Activated CD4-positive, alpha-beta T cell treated with anti-CD3 and anti-CD28 coated beads for 24 hours (primary cell): ENCODE measurements around the gene KDM5B.

Experiments used
- DNase-seq, 2 donors: peaks; one replicate each; pipeline ENCODE4 v3.0.0-alpha.2; 2020; ENCODE audit warnings: low read depth in 2 of 2

The KDM5B gene

GRCh38 chr1:202685641-202686040 lies 122.6 kb downstream of the KDM5B start:
- DNase-seq: no peak

GRCh38 chr1:202684716-202685115 lies 123.5 kb downstream of the KDM5B start:
- DNase-seq: no peak

DNA sequence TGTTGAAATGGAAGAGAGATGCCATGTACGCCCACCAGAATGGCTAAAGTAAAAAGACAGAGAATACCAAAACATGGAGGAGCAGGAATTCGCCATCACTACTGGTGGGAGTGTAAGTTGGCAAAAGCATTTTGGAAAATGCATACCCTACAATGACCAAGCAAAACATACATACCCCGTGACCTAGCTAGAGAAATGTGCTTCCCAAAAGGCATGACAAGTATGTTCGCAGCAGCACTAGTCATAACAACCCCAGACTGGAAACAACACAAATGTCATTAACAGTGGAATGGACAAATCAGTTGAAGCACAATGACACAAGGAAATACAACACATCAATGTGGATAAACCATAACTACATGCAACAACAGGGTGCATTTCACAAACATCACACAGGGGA lies 125.2 kb downstream of the KDM5B start:
- no peak for DNase-seq

DNA sequence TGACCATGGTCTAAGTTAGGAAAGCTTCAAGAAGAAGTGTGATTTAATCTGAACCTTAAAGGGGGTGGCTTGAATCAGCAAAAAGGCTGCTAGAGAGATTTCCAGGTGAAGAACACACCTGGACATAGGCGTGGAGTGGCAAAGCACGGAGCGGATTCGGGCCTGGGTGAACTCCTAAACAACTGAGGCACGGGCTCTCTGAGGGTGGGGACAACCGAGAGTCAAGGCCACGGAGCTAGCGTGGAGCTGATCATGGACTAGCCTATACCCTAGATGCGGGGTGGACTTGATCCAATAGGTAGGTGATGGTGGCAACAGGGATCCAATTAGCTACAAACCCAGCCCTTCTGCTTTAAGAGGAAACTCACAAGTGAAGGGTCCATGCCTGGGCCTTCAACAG lies 125.7 kb downstream of the KDM5B start:
- no peak for DNase-seq

- no peak for DNase-seq
Observed at GRCh38 chr1:202681736-202682420, 126.3 kb downstream of the KDM5B start.

GRCh38 chr1:202680586-202681352 lies 127.5 kb downstream of the KDM5B start:
- no peak for DNase-seq

DNA sequence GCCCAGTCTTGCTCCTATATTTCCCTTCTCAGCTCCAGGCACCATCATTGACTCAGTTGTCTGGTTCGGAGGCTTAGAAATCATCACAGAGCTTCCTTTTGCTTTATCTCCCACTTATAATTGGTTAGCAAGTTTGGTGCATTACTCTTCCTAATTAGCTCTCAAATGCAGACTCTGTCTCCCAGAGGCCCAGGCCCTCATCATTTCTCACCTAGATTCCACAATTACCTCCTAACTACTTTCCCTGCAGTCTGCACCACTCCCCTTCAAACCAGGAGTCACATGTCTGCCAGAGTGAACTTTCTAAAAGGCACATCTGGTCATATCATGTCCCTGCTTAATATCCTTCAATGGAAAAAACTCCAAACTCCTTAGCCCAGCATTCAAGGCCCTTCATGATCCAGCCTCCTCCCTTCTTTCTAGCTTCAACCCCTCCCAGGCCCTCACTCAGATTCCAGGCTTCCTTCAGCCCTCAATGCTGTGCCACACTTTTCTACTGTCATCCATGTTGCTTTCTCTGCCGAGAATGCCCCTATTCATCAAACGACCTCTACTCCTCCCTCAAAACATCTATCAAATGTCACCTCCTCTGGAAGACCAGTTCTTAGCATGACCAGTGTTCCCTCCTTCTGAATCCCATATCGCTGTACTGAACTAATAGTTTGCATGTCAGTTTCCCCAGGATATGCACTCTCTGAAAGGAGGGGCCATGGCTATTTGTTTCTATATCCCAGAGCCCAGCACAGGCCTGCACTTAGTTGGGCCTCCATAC lies 128.6 kb downstream of the KDM5B start:
- DNase-seq: no peak

DNA sequence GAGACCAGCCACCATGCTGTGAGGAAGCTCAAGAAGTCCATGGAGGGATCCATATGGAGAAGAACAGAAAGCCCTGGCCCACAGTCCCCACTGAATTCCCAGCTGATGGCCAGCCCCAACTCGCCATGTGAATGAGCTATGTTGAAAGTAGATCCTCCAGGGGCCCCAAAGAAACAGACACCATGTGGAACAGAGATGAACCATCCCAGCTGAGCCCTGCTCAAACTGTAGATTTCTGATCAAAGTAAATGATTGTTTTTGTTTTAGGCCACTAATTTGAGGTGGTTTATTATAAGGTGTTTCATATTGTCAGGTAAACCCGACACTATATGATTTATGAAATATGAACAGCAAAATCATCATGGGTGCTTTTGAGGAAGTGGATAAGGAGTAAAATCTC lies 130.8 kb downstream of the KDM5B start:
- DNase-seq: no peak
